Activated CD4-positive, alpha-beta T cell treated with anti-CD3 and anti-CD28 coated beads, Interleukin-2, amount 10 ng/mL, durations not matched to agents 24 days and 14 days (primary cell): ENCODE data around the gene BIRC5. TPM values are rescaled to one million over a fixed set of nuclear protein-coding genes. Genes with fewer than 3 reads are reported as not detected.

Source experiments
- DNase-seq: peaks from one replicate; pipeline ENCODE4 v3.0.0; 2022
- H3K27ac Mint-ChIP-seq: one replicate; pipeline ENCODE4 v1.8.0; 2022; ENCODE audit warnings: mild to moderate bottlenecking, mixed read lengths
- H3K27me3 Mint-ChIP-seq: one replicate; pipeline ENCODE4 v1.8.0; 2022; ENCODE audit warnings: mixed read lengths
- H3K36me3 Mint-ChIP-seq: one replicate; pipeline ENCODE4 v1.8.0; 2022; ENCODE audit warnings: low read depth, mild to moderate bottlenecking, mixed read lengths
- H3K4me1 Mint-ChIP-seq: one replicate; pipeline ENCODE4 v1.8.0; 2021; ENCODE audit warnings: mixed read lengths
- H3K4me3 Mint-ChIP-seq: one replicate; pipeline ENCODE4 v1.8.0; 2022; ENCODE audit warnings: mild to moderate bottlenecking, moderate library complexity, mixed read lengths
- H3K9me3 Mint-ChIP-seq: one replicate; pipeline ENCODE4 v1.8.0; 2021; ENCODE audit warnings: mixed read lengths
- intact Hi-C: fragments of 100-400 bp; cut with micrococcal nuclease; formaldehyde crosslinking; loops from one replicate; pipeline ENCODE4 v1.15.1; 2023
- total RNA-seq: library from RNA; stranded (reverse); gene quantifications from 2 replicates; pipeline ENCODE4 v1.2.3, GENCODE V29; 2022

The BIRC5 gene
- total RNA-seq, 1 donor from 2014 or later, result 38.7 TPM

DNA sequence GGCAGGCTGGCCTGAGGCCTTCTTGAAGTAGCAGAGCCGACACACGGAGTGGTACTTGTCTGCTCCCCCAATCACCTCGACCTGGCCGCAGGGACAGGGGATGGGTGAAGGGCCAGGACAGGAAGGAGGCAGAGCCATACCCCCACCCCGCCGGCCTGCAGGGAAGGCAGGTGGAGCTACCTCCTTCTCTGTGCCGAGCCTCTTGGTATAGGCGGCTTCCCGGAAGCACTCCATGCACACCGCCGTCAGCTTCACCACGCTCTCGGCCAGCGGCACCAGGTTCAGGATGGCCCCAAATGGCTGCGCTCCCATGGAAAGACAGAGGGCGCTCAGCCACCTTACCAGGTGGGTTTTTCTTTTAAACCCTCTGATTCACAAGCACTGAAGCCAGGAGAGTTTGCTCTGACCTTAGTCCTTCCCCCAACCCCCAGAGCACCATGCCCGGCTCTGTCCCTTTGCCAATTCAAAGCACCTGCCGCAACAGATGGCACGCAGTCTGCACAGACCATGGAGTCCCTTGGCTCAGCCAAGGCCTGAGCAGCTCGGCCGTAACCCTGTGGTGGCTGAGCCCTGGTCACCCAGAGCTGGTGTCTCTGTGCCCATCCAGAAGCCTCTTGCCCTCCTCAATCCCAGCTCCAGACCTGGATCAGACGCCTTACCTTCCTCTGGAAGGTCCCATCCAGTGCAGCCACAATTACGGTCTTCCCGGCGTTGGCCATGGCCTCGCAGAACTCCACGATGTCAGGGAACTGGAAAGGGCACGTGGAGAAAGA, 39.0 kb upstream of the BIRC5 start:
- H3K27ac Mint-ChIP-seq, result peak overlapping the region; percentile 56
- peaks cover 46% of the 10 kb centered on the region for H3K36me3 Mint-ChIP-seq
- no peaks in the 10 kb centered on the region for H3K27me3 Mint-ChIP-seq
- intact Hi-C loops, result no loop called here
- no peak overlapping the region for H3K4me3 Mint-ChIP-seq
- peaks cover 42% of the 10 kb centered on the region for H3K4me1 Mint-ChIP-seq
- no peaks in the 10 kb centered on the region for H3K9me3 Mint-ChIP-seq
- no peak for DNase-seq

DNA sequence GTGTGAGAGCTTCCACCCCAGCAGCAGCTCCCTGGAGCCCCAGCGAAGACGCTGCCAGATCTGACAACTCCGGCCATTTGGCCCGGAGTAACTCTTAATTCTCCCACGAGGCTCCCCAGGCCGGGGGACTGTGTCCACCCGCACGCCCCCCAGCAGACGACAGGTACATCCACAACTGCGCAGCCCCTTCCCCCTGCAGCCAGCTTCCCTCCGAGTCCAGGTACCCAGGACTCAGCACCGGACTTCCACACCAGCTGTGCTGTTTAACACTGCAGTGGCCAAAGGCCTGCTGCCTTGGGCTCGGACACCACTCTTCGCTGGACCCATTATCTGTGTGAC, 38.4 kb upstream of the BIRC5 start:
- no peak overlapping the region for H3K27ac Mint-ChIP-seq
- peaks cover 46% of the 10 kb centered on the region for H3K4me1 Mint-ChIP-seq
- no peak for DNase-seq
- H3K36me3 Mint-ChIP-seq, result peaks cover 49% of the 10 kb centered on the region
- H3K9me3 Mint-ChIP-seq, result no peaks in the 10 kb centered on the region
- intact Hi-C loops, result no loop called here
- H3K4me3 Mint-ChIP-seq, result no peak overlapping the region
- H3K27me3 Mint-ChIP-seq, result no peaks in the 10 kb centered on the region

DNA sequence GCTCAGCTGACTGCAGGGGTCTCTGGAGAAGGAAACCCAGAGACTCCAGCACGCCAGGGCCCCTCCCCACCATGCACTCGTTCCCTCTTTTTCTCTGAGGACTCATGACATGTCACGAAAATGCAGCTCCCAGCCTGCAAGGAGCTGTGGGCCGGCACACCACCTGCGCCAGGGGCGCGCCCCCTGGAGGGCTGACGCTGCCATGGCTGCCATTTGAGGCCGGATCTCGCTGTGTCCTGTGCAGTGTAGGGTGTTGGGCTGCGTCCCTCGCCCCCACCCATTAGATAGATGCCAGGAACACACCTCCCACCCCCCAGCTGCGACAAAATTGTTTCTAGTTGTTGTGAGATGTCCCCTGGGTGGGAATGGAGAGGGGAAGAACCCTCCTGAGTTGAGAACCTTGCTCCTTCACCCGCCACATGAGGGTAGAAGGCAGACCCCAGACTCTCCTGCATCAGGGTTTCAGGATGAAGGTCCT, 37.5 kb upstream of the BIRC5 start:
- Mint-ChIP-seq H3K4me1 (peaks cover 38% of the 10 kb centered on the region), H3K9me3 (no peaks in the 10 kb centered on the region), H3K4me3 (no peak overlapping the region), H3K36me3 (peaks cover 48% of the 10 kb centered on the region), H3K27ac (no peak overlapping the region), H3K27me3 (no peaks in the 10 kb centered on the region)
- intact Hi-C loops, result loop anchor here (1.0 kb wide), 2 partner anchors 64 to 91 kb away; no protein-coding TSS in a partner anchor
- DNase-seq, result peak; percentile 95

DNA sequence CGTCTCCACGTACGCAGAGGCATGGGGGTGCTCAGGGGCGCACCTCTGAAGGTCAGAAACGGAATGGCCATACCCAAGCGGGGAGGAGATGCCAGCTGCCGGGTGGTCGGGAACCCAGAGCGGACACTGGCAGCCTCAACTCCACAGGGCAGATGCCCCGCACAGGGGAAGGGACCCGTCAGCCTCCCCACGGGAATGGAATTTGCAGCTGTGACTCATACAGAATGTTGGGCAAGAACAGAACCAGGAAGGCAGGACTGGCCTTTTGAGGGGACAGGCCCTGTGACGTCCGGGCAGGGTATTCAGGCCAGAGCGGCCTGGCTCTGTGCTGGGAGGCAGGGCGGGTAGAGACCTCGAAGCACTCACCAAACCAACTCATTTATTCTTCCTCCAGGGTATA, 34.7 kb upstream of the BIRC5 start:
- H3K27me3 Mint-ChIP-seq, result no peaks in the 10 kb centered on the region
- H3K4me1 Mint-ChIP-seq, result peaks cover 22% of the 10 kb centered on the region
- H3K36me3 Mint-ChIP-seq, result peaks cover 30% of the 10 kb centered on the region
- no peak overlapping the region for H3K4me3 Mint-ChIP-seq
- H3K9me3 Mint-ChIP-seq, result no peaks in the 10 kb centered on the region
- no peak for DNase-seq
- no peak overlapping the region for H3K27ac Mint-ChIP-seq
- intact Hi-C loops, result no loop called here

DNA sequence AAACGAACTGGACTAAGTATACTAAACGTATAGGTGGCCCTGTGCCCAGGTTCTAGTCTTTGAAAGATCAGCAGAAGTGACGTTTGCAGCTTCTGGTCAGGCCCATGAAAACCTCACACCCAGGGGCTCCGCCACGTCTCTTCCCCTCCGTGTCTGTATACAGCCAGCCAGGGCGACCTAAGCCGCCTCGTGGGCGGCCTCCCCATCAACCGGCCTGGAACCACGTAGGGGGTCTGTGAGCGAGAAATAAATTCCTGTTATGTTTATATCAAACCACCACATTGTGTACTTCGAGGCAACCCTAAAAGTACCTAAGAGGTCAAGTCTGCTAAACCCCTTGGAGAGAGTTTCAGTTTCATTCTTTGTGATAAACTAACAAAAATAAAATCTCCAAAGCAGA, 34.0 kb upstream of the BIRC5 start:
- intact Hi-C loops, result no loop called here
- Mint-ChIP-seq H3K36me3 (peaks cover 31% of the 10 kb centered on the region), H3K27ac (peak overlapping the region; percentile 25), H3K4me1 (peaks cover 27% of the 10 kb centered on the region), H3K9me3 (no peaks in the 10 kb centered on the region), H3K27me3 (no peaks in the 10 kb centered on the region), H3K4me3 (peak overlapping the region; percentile 6)
- no peak for DNase-seq

DNA sequence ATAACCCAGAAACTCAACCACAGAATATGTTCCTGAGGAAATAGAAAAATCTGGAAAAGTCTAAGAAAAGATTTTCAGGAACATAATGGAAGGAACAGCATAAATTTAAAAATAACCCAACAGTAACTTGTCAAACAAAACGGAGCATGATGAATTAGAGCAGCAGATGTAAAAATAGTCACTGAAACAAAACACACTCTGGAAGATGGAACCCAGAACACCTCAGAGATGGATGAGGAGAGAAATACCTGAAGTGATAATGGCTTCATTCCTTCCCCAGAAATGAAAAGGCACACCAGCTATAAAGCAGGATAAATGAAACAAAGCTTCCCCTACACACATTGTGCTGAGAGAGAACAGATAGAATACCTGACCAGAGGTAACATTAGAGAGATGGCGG, 33.5 kb upstream of the BIRC5 start:
- Mint-ChIP-seq H3K9me3 (no peaks in the 10 kb centered on the region), H3K27ac (peak overlapping the region; percentile 25), H3K27me3 (no peaks in the 10 kb centered on the region), H3K36me3 (peaks cover 27% of the 10 kb centered on the region), H3K4me3 (peak overlapping the region; percentile 6), H3K4me1 (peaks cover 29% of the 10 kb centered on the region)
- no peak for DNase-seq
- intact Hi-C loops, result no loop called here

DNA sequence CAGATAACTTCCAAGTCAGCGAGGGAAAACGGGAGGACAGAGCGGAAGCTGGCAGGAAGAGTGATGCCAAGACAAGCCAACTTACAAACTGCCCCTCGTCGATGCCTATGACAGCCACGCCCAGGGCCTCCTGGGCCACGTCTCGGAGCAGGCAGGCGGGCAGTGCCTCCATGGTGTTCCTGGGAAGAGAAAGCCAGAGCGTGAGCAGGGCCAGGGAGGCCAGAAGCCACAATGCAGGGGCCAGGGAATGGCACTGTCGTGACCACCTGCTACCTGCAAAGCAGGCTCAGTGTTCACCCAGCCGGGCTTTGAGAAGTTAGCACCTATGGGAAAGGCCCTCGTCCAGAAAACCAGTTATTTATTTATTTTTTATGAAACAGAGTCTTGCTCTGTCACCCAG, 31.5 kb upstream of the BIRC5 start:
- Mint-ChIP-seq H3K27ac (no peak overlapping the region), H3K4me3 (no peak overlapping the region), H3K36me3 (peaks cover 27% of the 10 kb centered on the region), H3K27me3 (no peaks in the 10 kb centered on the region), H3K4me1 (peaks cover 32% of the 10 kb centered on the region), H3K9me3 (no peaks in the 10 kb centered on the region)
- intact Hi-C loops, result no loop called here
- DNase-seq, result no peak

DNA sequence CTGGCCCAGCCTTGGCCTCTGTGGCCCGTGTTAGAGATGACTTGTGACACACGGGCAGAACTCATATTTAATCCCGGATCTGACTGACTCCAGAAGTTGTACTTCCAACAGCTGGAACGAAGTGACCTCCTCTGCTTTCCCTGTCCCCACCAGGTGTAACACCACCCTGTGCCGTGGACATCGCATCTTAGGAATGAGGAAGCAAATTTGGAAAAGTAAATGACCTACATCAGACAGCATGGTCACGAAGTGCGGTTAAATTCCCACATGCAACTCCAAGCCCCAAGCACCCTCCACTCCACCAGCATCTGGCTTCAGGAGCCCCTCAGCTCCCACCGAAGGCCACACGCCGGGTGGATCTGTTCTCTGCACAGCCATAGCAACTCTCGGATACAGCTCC, 30.1 kb upstream of the BIRC5 start:
- peaks cover 35% of the 10 kb centered on the region for H3K4me1 Mint-ChIP-seq
- intact Hi-C loops, result no loop called here
- H3K27ac Mint-ChIP-seq, result no peak overlapping the region
- H3K36me3 Mint-ChIP-seq, result peaks cover 26% of the 10 kb centered on the region
- no peaks in the 10 kb centered on the region for H3K27me3 Mint-ChIP-seq
- H3K9me3 Mint-ChIP-seq, result no peaks in the 10 kb centered on the region
- DNase-seq, result no peak
- H3K4me3 Mint-ChIP-seq, result no peak overlapping the region

DNA sequence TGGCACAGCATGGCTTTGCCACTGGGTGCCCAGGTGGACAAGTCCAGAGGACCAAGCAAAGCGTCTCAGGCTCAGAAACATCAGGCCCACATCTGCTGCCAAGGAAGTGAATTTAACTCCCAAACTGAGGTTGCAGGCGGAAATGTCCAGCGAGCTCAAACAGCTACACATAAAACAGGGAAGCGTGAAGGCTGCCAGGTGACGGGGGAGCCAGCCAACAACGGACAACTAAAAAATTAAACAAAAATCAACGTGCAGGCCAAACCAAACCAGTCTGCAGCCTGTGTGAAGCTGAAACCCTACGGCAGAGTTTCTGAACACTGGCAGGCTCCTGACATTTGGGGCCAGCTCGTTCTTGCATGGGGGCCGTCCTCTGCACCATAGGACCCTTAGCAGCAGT, 29.7 kb upstream of the BIRC5 start:
- H3K27me3 Mint-ChIP-seq, result no peaks in the 10 kb centered on the region
- H3K27ac Mint-ChIP-seq, result no peak overlapping the region
- no peak for DNase-seq
- H3K9me3 Mint-ChIP-seq, result no peaks in the 10 kb centered on the region
- peaks cover 23% of the 10 kb centered on the region for H3K36me3 Mint-ChIP-seq
- H3K4me1 Mint-ChIP-seq, result peaks cover 35% of the 10 kb centered on the region
- intact Hi-C loops, result no loop called here
- peak overlapping the region; percentile 31 for H3K4me3 Mint-ChIP-seq

DNA sequence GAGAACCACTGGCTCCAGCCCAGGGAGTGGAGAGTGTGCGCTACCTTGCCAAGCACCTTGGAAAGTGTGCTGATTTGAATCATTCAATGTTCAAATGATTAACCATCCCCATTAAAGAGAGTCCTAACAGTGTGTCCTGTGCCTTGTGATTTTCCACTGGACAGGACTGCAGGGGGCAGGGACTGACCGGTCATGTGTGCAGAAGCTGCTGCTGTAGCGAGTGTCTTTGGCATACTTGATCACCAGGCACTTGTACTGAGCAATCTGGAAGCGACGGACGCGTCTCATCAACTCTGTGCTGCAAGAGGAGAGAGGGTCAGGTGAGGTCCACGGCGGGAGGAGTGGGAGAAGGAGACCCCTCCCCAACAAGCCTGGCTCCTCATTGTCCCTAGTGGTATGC, 29.2 kb upstream of the BIRC5 start:
- Mint-ChIP-seq H3K4me1 (peaks cover 35% of the 10 kb centered on the region), H3K4me3 (peak overlapping the region; percentile 86), H3K9me3 (no peaks in the 10 kb centered on the region), H3K27me3 (no peaks in the 10 kb centered on the region), H3K27ac (no peak overlapping the region), H3K36me3 (peaks cover 18% of the 10 kb centered on the region)
- no peak for DNase-seq
- intact Hi-C loops, result no loop called here

DNA sequence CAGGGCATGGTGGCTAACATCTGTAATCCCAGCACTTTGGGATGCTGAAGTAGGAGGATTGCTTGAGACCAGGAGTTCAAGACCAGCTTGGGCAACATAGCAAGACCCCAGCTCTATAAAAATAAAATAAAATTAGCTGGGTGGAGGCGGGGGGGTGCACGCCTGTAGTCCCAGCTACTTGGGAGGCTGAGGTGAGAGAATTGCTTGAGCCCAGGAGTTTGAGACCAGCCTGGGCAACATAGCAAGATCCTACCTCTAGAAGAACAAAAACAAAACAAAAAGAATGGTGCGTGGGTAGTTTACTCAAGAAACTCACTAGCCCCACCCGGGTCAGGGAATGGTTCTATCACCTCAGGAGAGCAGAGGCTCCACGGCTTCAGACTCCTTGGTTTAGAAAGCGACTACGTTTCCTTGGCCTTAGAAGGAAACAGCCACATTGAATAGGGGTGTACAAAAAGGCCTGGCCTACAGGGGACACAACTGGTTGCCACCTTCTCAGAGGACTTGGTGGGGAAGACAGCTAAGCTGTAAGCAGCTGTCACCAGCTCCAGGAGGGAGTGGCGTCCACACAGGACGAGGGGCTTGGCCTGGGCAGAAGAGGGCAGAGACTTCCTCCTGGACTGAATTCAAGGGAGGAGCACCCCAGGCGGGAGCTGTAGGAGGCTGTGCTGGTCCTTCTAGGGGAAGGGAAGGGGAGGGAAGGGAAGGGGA, 27.9 kb upstream of the BIRC5 start:
- Mint-ChIP-seq H3K36me3 (peaks cover 16% of the 10 kb centered on the region), H3K4me3 (peak overlapping the region; percentile 86), H3K27me3 (no peaks in the 10 kb centered on the region), H3K4me1 (peaks cover 32% of the 10 kb centered on the region), H3K27ac (peak overlapping the region; percentile 76), H3K9me3 (no peaks in the 10 kb centered on the region)
- intact Hi-C loops, result no loop called here
- DNase-seq, result peak; percentile 75

DNA sequence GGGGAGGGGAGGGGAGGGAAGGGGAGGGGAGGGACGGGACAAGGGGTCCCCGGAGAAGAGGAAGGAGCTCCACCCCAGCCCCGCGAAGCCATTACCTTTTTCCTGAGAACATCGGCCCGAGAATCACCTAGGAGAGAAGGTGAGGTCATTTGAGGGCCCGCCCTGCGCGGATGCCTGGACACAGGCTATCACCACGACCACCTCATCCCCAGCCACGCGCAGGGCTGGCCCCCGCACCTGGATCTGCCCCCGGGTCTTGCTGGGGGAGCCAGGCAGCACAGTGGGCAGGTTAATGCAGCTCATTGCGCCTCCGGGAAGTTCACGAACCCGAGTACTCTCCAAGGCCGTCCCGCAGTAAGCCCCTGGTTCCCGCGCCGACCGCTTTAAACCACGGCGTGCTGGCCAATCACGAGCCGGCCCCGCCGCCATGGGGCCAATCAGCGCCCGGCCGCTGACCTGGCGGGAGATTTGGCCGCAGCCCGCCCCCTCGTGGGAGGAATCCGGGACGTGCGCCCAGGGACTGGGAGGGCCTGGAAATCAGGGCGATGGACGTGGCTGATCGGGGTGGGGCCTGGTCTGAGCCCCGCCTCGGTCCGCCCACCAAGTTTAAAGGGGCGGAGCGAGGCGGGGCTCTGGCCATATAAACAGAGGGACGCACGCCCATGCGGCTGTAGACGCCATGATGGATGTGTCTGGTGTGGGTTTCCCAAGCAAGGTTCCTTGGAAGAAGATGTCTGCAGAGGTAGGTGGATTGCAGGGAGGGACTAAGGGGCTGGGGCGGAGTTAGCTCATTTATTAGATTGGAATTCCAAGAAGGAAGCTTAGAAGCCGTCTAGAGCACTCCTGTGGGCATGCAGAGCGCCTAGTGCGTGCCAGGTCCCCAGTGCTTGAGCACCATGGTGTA, 27.1 kb upstream of the BIRC5 start, which contains the start of the genes AFMID and TK1:
TSS of gene AFMID (plus strand) at position 671 of the 904 bp plus-strand sequence. CDS start at position 680, 9 bp downstream.
TSS of gene TK1 (minus strand) at position 361 of the 904 bp plus-strand sequence. CDS start at position 303, 58 bp downstream.
- intact Hi-C loops, result loop anchor here (1.0 kb wide), 3 partner anchors 18 to 47 kb away; partner anchors contain the start of gene BIRC5
- peak; percentile 97 for DNase-seq
- no peaks in the 10 kb centered on the region for H3K9me3 Mint-ChIP-seq
- no peaks in the 10 kb centered on the region for H3K27me3 Mint-ChIP-seq
- H3K27ac Mint-ChIP-seq, result peak within 1 kb of the TSS; percentile 76
- peaks cover 17% of the 10 kb centered on the region for H3K36me3 Mint-ChIP-seq
- peak within 1 kb of the TSS; percentile 86 for H3K4me3 Mint-ChIP-seq
- H3K4me1 Mint-ChIP-seq, result peaks cover 32% of the 10 kb centered on the region

DNA sequence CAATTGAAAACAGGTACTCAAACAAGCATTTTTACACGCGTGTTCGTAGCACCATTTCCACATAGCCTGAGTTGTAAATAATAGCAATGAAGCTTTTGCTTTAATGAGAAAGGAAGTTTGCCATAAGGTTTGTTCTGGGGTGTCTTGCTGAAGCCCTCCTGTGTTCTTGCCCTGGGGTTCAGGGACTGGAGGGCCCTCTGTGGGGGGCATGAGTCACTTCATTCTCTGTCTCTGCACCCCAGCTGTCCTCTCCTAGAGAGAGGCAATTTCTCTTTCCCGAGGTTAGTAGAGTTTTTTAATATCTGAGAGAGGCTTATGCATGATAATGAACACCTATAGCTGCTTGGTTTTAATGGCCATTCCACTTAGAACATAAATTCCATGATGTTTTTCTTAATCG, 17.3 kb upstream of the BIRC5 start:
- Mint-ChIP-seq H3K4me3 (no peak overlapping the region), H3K27ac (no peak overlapping the region), H3K27me3 (no peaks in the 10 kb centered on the region), H3K9me3 (no peaks in the 10 kb centered on the region), H3K4me1 (peaks cover 6% of the 10 kb centered on the region), H3K36me3 (peaks cover 28% of the 10 kb centered on the region)
- no peak for DNase-seq
- intact Hi-C loops, result no loop called here
